LNCAP (cell line): ENCODE results near the gene JARID2.

Source experiments
- CTCF ChIP-seq: fragments of 450-650 bp; IDR thresholded peaks from 2 replicates; pipeline ENCODE4 v1.5.1; 2017; ENCODE audit warnings: mild to moderate bottlenecking

The JARID2 gene

GRCh38 chr6:15411766-15412165, 165.9 kb downstream of the JARID2 start:
- TF ChIP-seq CTCF: no peak

GRCh38 chr6:15412767-15413166, 166.9 kb downstream of the JARID2 start:
- TF ChIP-seq CTCF: no peak

- no peak for TF ChIP-seq CTCF
These were observed 167.8 kb downstream of the JARID2 start for GRCh38 chr6:15413466-15414234.

GRCh38 chr6:15414235-15414612, 168.4 kb downstream of the JARID2 start:
- no peak for TF ChIP-seq CTCF

- no peak for TF ChIP-seq CTCF
These were observed 171.2 kb downstream of the JARID2 start for GRCh38 chr6:15416932-15417509.

GRCh38 chr6:15417811-15418210, 171.9 kb downstream of the JARID2 start:
- no peak for TF ChIP-seq CTCF

GRCh38 chr6:15419493-15419892, 173.6 kb downstream of the JARID2 start:
- no peak for TF ChIP-seq CTCF
